Tibial nerve (tissue), 4 donors: ENCODE data around the gene PGF.

Experiments
- EP300 ChIP-seq, 2 donors: sonication (generic); formaldehyde crosslinking; IDR thresholded peaks; one replicate each; pipeline ENCODE4 v1.6.1; 2017; ENCODE audit warnings: antibody characterized with exemption in 2 of 2, mild to moderate bottlenecking in 1 of 2
- POLR2A ChIP-seq, 2 donors: fragments of 450-650 bp; IDR thresholded peaks; one replicate each; pipeline ENCODE4 v1.6.1; 2017; ENCODE audit warnings: antibody characterized with exemption in 2 of 2, mild to moderate bottlenecking in 2 of 2, moderate library complexity in 2 of 2
- TF ChIP-seq, protein P1 (sequence below), 5 experiments: fragments of 200-600 bp in 3 of 5; fragments of 450-650 bp in 2 of 5; sonication (generic) in 3 of 5; IDR thresholded peaks; one replicate each; pipeline ENCODE4 v1.5.1; 2016 to 2019; ENCODE audit warnings: antibody characterized with exemption in 5 of 5, mild to moderate bottlenecking in 3 of 5, moderate library complexity in 2 of 5

DNA sequence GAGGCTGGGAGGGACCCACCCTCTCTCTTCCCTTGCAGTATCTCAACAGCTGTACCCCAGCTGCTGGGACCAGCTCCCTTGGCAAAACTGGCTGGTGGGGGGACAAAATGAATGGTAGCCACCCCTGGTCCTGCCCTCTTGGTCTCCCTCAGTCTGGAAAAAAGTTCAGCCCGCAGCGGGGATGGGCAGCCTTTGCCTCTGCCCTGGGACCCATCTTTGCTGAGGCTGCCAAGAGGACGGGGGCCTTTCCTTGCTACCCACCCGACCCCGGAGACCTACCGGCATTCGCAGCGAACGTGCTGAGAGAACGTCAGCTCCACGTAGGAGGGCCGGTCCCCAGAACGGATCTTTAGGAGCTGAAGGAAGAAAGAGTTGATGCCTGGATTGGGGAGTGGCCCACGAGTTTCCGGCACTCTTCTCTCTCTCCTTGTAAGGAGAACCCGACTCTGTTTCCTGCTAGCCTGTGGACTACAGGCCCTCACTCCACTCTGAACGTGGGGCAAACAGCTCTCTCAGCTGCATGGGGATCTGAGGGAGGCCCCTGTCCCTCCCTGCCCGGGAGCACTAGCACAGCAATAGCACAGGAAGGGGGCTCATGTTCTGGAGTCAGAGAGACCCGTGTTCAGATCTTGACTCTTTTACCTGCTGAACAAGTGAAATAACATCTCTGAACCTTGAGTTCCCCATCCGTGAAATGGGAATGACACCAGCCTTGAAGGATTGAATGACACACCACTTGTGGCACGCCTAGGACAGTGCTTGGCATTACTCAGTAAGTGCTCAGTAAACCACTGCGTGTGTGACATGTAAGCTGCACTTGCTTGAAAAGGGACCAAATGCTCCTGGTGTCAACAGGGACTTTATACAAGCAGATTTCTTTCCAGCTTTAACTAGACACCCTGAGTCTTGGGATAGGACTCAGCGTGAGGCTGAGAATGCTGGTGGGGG, 6.9 kb downstream of the PGF start:
- TF ChIP-seq, protein P1, sequence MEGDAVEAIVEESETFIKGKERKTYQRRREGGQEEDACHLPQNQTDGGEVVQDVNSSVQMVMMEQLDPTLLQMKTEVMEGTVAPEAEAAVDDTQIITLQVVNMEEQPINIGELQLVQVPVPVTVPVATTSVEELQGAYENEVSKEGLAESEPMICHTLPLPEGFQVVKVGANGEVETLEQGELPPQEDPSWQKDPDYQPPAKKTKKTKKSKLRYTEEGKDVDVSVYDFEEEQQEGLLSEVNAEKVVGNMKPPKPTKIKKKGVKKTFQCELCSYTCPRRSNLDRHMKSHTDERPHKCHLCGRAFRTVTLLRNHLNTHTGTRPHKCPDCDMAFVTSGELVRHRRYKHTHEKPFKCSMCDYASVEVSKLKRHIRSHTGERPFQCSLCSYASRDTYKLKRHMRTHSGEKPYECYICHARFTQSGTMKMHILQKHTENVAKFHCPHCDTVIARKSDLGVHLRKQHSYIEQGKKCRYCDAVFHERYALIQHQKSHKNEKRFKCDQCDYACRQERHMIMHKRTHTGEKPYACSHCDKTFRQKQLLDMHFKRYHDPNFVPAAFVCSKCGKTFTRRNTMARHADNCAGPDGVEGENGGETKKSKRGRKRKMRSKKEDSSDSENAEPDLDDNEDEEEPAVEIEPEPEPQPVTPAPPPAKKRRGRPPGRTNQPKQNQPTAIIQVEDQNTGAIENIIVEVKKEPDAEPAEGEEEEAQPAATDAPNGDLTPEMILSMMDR (IDR thresholded peaks at IDR 0.05) = no peak
- TF ChIP-seq POLR2A (IDR thresholded peaks at IDR 0.05) (no peak), EP300 (IDR thresholded peaks at IDR 0.05) (no peak)
